Panc1 (cell line): ENCODE measurements around the gene DOCK4. TPM values are rescaled to one million over a fixed set of nuclear protein-coding genes. Genes with fewer than 3 reads are reported as not detected.

ENCODE experiments used
- ATAC-seq: fragments of 200-7000 bp; cut with Tn5 transposase; 2 replicates; pipeline ENCODE4 v1.9.1; 2020; ENCODE audit warnings: mild to moderate bottlenecking, moderate library complexity
- BruUV-seq: library from RNA; stranded (reverse); fragments of 400-500 nt; replicated peaks from 2 replicates; lab custom pipeline; 2021; lab: Mats Ljungman, UMichigan
- CTCF ChIA-PET: fragments of 300-600 bp; sonication (Branson Sonifier 250); formaldehyde crosslinking; loops from one replicate; lab custom pipeline; 2022; ENCODE audit warnings: antibody characterized with exemption; lab: Charles Lee
- POLR2A ChIA-PET: fragments of 300-600 bp; sonication (Branson Sonifier 250); formaldehyde crosslinking; loops from one replicate; lab custom pipeline; 2022; ENCODE audit warnings: antibody characterized with exemption; lab: Charles Lee
- DNase-seq: peaks from one replicate; pipeline ENCODE4 v3.0.0-alpha.2; 2010; ENCODE audit warnings: low read depth, low spot score
- H3K27ac ChIP-seq: 2 replicates; pipeline ENCODE4 v1.5.1; 2011; ENCODE audit warnings: mild to moderate bottlenecking, low read length, inconsistent platforms
- H3K27me3 ChIP-seq: fragments of 200-500 bp; sonication (Bioruptor generic); 2 replicates; pipeline ENCODE4 v1.6.0; 2014; ENCODE audit warnings: low read length, inconsistent platforms; ENCODE audit not compliant: control insufficient read depth, insufficient read depth
- H3K36me3 ChIP-seq: fragments of 200-500 bp; sonication (Bioruptor generic); 2 replicates; pipeline ENCODE4 v1.5.1; 2014; ENCODE audit warnings: inconsistent platforms, mild to moderate bottlenecking, low read length, moderate library complexity; ENCODE audit not compliant: control insufficient read depth, insufficient read depth
- H3K4me1 ChIP-seq: 2 replicates; pipeline ENCODE4 v1.5.1; 2011; ENCODE audit warnings: inconsistent platforms, mild to moderate bottlenecking, low read length, moderate library complexity; ENCODE audit not compliant: control insufficient read depth, insufficient read depth
- H3K4me3 ChIP-seq, 2 experiments: 2 replicates each; pipeline ENCODE4 v1.5.1; 2011 to 2012; ENCODE audit warnings: low read depth in 2 of 2, low read length in 2 of 2, mild to moderate bottlenecking in 2 of 2, inconsistent platforms in 1 of 2, moderate library complexity in 1 of 2
- H3K9me3 ChIP-seq: fragments of 200-500 bp; sonication (Bioruptor generic); 2 replicates; pipeline ENCODE4 v1.5.1; 2014; ENCODE audit warnings: low read depth, mild to moderate bottlenecking, inconsistent platforms, low read length, moderate library complexity; ENCODE audit not compliant: control insufficient read depth, insufficient read depth
- CTCF ChIP-seq: fragments of 450-650 bp; IDR thresholded peaks from 2 replicates; pipeline ENCODE4 v1.5.1; 2017; ENCODE audit warnings: mild to moderate bottlenecking
- POLR2AphosphoS5 ChIP-seq: IDR thresholded peaks from 2 replicates; pipeline ENCODE4 v1.6.1; 2012; ENCODE audit warnings: mild to moderate bottlenecking, low read depth, low read length, moderate library complexity
- REST ChIP-seq, 2 experiments: IDR thresholded peaks; 2 replicates each; pipeline ENCODE4 v1.6.1; 2011 to 2012; ENCODE audit warnings: low read depth in 2 of 2, control low read depth in 1 of 2, low read length in 1 of 2, mild to moderate bottlenecking in 1 of 2, moderate library complexity in 1 of 2; ENCODE audit not compliant: insufficient read depth in 1 of 2
- SIN3A ChIP-seq: IDR thresholded peaks from 2 replicates; pipeline ENCODE4 v1.6.1; 2012; ENCODE audit warnings: low read depth, mild to moderate bottlenecking, low read length, moderate library complexity, borderline replicate concordance; ENCODE audit not compliant: insufficient read depth
- TCF7L2 ChIP-seq: IDR thresholded peaks from 2 replicates; pipeline ENCODE4 v1.6.1; 2011; ENCODE audit warnings: mild to moderate bottlenecking, low read depth, low read length, inconsistent platforms
- in situ Hi-C: cut with HindIII; loops from 2 replicates; pipeline ENCODE4 v1.10.0; 2016; ENCODE audit warnings: low sequenced_read_pairs, low pct_unique_long_range_greater_than_20kb
- intact Hi-C: fragments of 100-400 bp; cut with micrococcal nuclease; formaldehyde crosslinking; loops from one replicate; pipeline ENCODE4 v1.10.0; 2022; ENCODE audit not compliant: unreplicated experiment
- total RNA-seq: library from RNA; stranded (reverse); gene quantifications from one replicate; pipeline ENCODE4 v1.2.1, GENCODE V29; 2021; ENCODE audit not compliant: unreplicated experiment

Gene DOCK4
- total RNA-seq, 1 experiment from 2014 or later: 10.8 TPM

DNA sequence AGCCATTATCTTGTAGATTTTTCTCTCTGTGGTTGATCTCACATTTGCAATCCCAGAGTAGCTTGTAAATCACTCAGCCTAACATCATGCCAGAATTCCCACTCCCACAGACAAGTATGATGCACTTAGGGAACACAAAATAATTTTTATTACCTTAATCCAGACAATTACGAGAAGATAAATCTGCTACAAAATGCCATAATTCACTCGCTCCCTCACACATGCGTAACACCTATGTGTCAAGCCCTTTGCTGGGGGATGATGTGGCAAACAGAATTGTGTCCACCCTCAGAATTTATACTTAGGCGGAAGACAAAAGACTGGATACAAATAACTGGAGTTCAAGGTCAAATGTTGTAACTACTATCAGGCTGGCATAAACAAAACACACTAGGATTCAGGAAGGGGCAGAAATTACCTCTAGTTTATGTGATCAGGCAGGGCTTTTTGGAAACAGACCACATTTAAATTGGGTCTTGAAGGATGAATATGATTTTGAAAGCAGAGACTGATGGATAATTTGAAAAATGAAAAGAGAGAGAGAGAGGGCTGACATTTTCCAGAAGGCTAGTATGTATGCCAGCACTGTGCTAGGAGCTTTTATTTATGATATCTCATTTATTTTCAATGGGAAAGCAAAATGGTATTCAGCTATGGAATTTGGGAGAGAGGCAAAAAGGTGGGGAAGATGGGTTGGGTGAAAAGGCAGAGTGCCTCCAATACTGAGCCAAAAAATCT lies 69.8 kb downstream of the DOCK4 start:
- no peak overlapping the region for H3K4me3 ChIP-seq
- intact Hi-C loops (no loop called here), in situ Hi-C loops (no loop called here)
- H3K36me3 ChIP-seq: no peaks in the 10 kb centered on the region
- H3K27ac ChIP-seq: no peak overlapping the region
- peaks cover 2% of the 10 kb centered on the region; the same call in 1 of the 2 replicates for H3K4me1 ChIP-seq
- ChIA-PET POLR2A (no interaction called here), CTCF (no interaction called here)
- H3K27me3 ChIP-seq: no peaks in the 10 kb centered on the region
- ATAC-seq: no peak
- BruUV-seq: no TSS peak
- TF ChIP-seq SIN3A (no peak), CTCF (no peak), TCF7L2 (no peak), POLR2AphosphoS5 (no peak), REST (IDR thresholded peaks at IDR 0.05; ENCODE audit: insufficient read depth in 1 of 2, low read depth in 2 of 2, low read length in 1 of 2) (no peak)
- no peak for DNase-seq
- no peaks in the 10 kb centered on the region for H3K9me3 ChIP-seq

DNA sequence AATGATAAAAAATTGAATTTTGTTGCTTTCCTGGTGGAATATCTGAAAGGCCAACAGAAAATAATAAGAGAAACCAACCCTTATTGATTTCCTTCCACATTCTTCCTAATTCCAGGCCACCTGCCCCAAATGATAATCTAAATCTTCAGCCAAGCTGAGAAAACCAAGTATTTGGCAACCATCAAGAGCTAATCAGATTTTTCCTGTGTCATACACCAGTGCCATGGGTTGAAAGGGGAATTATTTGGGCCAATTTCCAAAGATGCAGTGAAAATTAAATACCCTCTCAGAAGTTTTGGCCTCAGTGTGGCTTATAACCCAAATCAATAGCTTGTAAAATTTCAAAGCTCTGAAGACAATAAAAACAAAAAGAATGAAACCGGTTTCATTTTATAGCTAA lies 70.4 kb downstream of the DOCK4 start:
- H3K9me3 ChIP-seq: no peaks in the 10 kb centered on the region
- H3K4me3 ChIP-seq: no peak overlapping the region
- no peak for TF ChIP-seq POLR2AphosphoS5
- no peak for TF ChIP-seq TCF7L2
- no peak for TF ChIP-seq REST (IDR thresholded peaks at IDR 0.05; ENCODE audit: insufficient read depth in 1 of 2, low read depth in 2 of 2, low read length in 1 of 2)
- no peak for TF ChIP-seq CTCF
- TF ChIP-seq SIN3A: no peak
- ChIA-PET CTCF (no interaction called here), POLR2A (no interaction called here)
- H3K36me3 ChIP-seq: no peaks in the 10 kb centered on the region
- no peaks in the 10 kb centered on the region for H3K27me3 ChIP-seq
- intact Hi-C loops: no loop called here
- DNase-seq: no peak
- BruUV-seq: no TSS peak
- H3K4me1 ChIP-seq: peaks cover 2% of the 10 kb centered on the region; the same call in 1 of the 2 replicates
- no peak overlapping the region for H3K27ac ChIP-seq
- in situ Hi-C loops: no loop called here
- no peak for ATAC-seq
